Fibroblast of skin of left quadriceps (primary cell): ENCODE results near the gene TDRD7.
A peak's percentile ranks its signal among the peaks of the same experiment; 100 is the strongest.

ENCODE experiments used
- DNase-seq, 2 experiments: peaks; one replicate each; pipeline ENCODE4 v3.0.0-alpha.2; 2013; ENCODE audit warnings: low read depth in 2 of 2

TDRD7 gene

GRCh38 chr9:97411789-97412625, at the start of gene TDRD7:
Gene TDRD7 (plus strand): TSS chr9:97412096. CDS start chr9:97428466, 16,370 bp downstream.
- peak; percentile 27 to 37 for DNase-seq

- DNase-seq: no peak
Measured at GRCh38 chr9:97362777-97363545, 48.9 kb upstream of the TDRD7 start.

- DNase-seq: no peak
Measured at GRCh38 chr9:97363661-97364299, 48.1 kb upstream of the TDRD7 start.

GRCh38 chr9:97364769-97365490, 47.0 kb upstream of the TDRD7 start:
- DNase-seq: no peak

- DNase-seq: no peak
Measured at GRCh38 chr9:97365634-97366033, 46.3 kb upstream of the TDRD7 start.

- DNase-seq: no peak
Measured at GRCh38 chr9:97366476-97366875, 45.4 kb upstream of the TDRD7 start.

GRCh38 chr9:97366889-97367288, 45.0 kb upstream of the TDRD7 start:
- DNase-seq: no peak

- no peak for DNase-seq
Measured at GRCh38 chr9:97367729-97368128, 44.2 kb upstream of the TDRD7 start.

GRCh38 chr9:97368964-97369363, 42.9 kb upstream of the TDRD7 start:
- no peak for DNase-seq

- no peak for DNase-seq
Measured at GRCh38 chr9:97372580-97372979, 39.3 kb upstream of the TDRD7 start.

- DNase-seq: no peak
Measured at GRCh38 chr9:97373331-97373730, 38.6 kb upstream of the TDRD7 start.

- no peak for DNase-seq
Measured at GRCh38 chr9:97374811-97375210, 37.1 kb upstream of the TDRD7 start.

GRCh38 chr9:97376902-97377301, 35.0 kb upstream of the TDRD7 start:
- DNase-seq: no peak

GRCh38 chr9:97382099-97382718, 29.7 kb upstream of the TDRD7 start:
- no peak for DNase-seq

- DNase-seq: no peak
Measured at GRCh38 chr9:97384406-97385262, 27.3 kb upstream of the TDRD7 start.

- DNase-seq: no peak
Measured at GRCh38 chr9:97385626-97386264, 26.2 kb upstream of the TDRD7 start.

- no peak for DNase-seq
Measured at GRCh38 chr9:97386265-97386633, 25.6 kb upstream of the TDRD7 start.

GRCh38 chr9:97386733-97387503, 25.0 kb upstream of the TDRD7 start:
- peak; percentile 25 to 40 for DNase-seq

GRCh38 chr9:97387504-97387886, 24.4 kb upstream of the TDRD7 start:
- no peak for DNase-seq
